ENCODE measurements around the gene COL1A1.

- TF ChIP-seq, protein P1, sequence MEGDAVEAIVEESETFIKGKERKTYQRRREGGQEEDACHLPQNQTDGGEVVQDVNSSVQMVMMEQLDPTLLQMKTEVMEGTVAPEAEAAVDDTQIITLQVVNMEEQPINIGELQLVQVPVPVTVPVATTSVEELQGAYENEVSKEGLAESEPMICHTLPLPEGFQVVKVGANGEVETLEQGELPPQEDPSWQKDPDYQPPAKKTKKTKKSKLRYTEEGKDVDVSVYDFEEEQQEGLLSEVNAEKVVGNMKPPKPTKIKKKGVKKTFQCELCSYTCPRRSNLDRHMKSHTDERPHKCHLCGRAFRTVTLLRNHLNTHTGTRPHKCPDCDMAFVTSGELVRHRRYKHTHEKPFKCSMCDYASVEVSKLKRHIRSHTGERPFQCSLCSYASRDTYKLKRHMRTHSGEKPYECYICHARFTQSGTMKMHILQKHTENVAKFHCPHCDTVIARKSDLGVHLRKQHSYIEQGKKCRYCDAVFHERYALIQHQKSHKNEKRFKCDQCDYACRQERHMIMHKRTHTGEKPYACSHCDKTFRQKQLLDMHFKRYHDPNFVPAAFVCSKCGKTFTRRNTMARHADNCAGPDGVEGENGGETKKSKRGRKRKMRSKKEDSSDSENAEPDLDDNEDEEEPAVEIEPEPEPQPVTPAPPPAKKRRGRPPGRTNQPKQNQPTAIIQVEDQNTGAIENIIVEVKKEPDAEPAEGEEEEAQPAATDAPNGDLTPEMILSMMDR (IDR thresholded peaks at IDR 0.05) = no peak
- TF ChIP-seq POLR2A (IDR thresholded peaks at IDR 0.05) = no peak
Observed at GRCh38 chr17:50219342-50219741, 17.9 kb upstream of the COL1A1 start.

Measured in lower leg skin (tissue), 3 donors.